Right ventricle myocardium inferior (tissue), 1 donor: Measurements from ENCODE around the gene POLK. TPM values are rescaled to one million over a fixed set of nuclear protein-coding genes. Genes with fewer than 3 reads are reported as not detected.
"Not testable (repeated sequence)": the region's sequence is repeated elsewhere in the genome, so short reads cannot be mapped to it uniquely, and the experiment has no call there.

ENCODE experiments used
- ATAC-seq: fragments of 200-7000 bp; cut with Tn5 transposase; one replicate; pipeline ENCODE4 v1.9.1; 2020; ENCODE audit warnings: mild to moderate bottlenecking, moderate library complexity
- DNase-seq: peaks from one replicate; pipeline ENCODE4 v3.0.0; 2021; ENCODE audit errors: missing footprints
- intact Hi-C: fragments of 100-400 bp; cut with DNase I; formaldehyde crosslinking; loops from one replicate; pipeline ENCODE4 v1.11.0; 2022
- long read RNA-seq: library from polyadenylated mRNA; unstranded; transcript quantifications from one replicate; pipeline ENCODE4 v2.0.0, GENCODE V29; 2021
- total RNA-seq: library from RNA; stranded (reverse); fragmentation: NEBNext Ultra II Directional; extraction: Animal tissue kit (Norgen Biotek cat#: 25700); gene quantifications from one replicate; pipeline ENCODE4 v1.2.1, GENCODE V29; 2021
- donor health status: DM: no; HTN: yes; CAD: no; lungs with severe emphysema.

POLK gene
- total RNA-seq = 20.1 TPM
- long read RNA-seq, full-length matches to known transcripts = 2 of 4 reads
- long read RNA-seq, partial matches to known transcripts = 1 of 4 reads
- long read RNA-seq, other reads (novel, unspliced or antisense) = 1 of 4 reads

- DNase-seq (peak; percentile 99), ATAC-seq (peak; percentile 99)
- intact Hi-C loops = loop anchor here (5.0 kb wide), 1 partner anchor 66 kb away; no protein-coding TSS in a partner anchor
Measured at GRCh38 chr5:75511435-75512382, at the start of gene POLK, which contains the start of gene CERT1. TSS of gene POLK (plus strand) at chr5:75511891. TSS of gene CERT1 (minus strand) at chr5:75511629. CDS start at chr5:75511207, 422 bp downstream.

GRCh38 chr5:75463726-75464125 lies 48.0 kb upstream of the POLK start:
- intact Hi-C loops = no loop called here
- DNase-seq (no peak), ATAC-seq (no peak)

DNA sequence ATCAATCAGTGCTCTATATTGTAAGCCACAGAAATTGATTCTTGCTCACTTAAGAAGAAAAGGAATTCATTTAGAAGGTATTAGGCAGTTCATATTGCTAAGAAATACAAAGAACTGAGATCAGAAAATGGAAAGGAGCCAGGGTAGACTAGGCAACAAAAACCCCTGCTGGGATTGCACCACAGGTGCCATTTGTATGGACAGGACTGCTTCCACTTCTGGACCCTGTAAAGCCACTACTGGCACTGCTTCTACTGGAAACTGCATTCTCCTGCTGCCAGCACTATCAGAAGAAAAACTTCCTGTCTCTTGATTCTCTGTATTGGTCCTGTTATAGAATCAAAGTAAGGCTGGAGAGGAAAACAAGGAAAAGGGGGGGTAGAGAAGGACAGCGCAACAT lies 46.2 kb upstream of the POLK start:
- ATAC-seq (no peak), DNase-seq (no peak)
- intact Hi-C loops = no loop called here

- DNase-seq = no peak
Measured at GRCh38 chr5:75466006-75466716, 45.5 kb upstream of the POLK start.

GRCh38 chr5:75468593-75468992 lies 43.1 kb upstream of the POLK start:
- DNase-seq (no peak), ATAC-seq (no peak)
- intact Hi-C loops = no loop called here

More at GRCh38 chr5:75466006-75466716, 45.5 kb upstream of the POLK start:
- no peak for ATAC-seq
- intact Hi-C loops = no loop called here

DNA sequence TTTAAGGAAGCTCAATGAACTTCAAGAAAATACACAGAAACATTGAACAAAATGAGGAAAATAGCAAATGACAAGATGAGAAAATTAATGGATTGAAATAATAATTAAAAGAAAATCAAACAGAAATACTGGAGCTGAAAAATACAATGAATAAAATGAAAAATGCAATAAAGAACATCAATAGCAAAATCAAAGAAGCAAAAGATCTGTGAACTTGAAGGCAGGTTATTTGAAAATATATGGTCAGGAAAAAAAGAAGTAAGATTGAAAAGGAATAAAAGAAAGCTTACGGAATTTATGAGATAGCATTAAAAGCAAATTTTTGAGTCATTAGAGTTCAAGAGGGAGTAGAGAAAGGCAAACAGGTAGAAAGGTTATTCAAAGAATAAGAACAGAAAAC lies 42.7 kb upstream of the POLK start:
- intact Hi-C loops = no loop called here
- ATAC-seq = no peak
- DNase-seq = no peak

GRCh38 chr5:75471193-75471592 lies 40.5 kb upstream of the POLK start:
- intact Hi-C loops = no loop called here
- no peak for DNase-seq
- no peak for ATAC-seq

DNA sequence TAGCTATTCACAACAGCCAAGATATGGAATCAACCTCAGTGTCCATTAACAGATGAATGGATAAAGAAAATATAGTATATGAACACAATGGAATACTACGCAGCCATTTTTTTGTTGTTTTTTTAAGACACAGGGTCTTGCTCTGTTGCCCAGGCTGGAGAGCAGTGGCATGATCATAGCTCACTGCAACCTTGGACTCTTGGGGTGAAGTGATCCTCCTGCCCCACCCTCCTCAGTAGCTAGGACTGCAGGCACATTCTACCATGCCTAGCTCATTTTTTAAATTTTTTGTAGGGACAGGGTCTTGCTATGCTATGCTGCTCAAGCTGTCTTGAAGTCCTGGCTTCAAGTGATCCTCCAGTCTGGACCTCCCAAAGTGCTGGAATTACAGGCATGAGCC lies 38.7 kb upstream of the POLK start:
- ATAC-seq (no peak), DNase-seq (no peak)
- intact Hi-C loops = no loop called here

DNA sequence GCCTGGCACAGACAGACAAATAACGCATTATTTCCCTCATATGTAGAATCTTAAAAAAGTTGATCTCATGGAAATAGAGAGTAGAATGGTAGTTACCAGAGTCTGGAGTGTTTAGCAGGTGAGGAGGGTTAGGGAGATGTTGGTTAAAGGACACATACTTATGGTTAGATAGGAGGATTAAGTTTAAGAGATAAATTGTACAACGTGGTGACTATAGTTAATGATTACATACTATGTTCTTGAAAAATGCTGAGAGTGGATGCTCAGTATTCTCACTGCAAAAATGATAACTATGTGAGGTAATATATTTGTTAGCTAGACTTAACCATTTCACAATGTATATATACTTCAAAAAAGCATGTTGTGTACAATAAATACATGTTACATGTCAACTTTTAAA lies 38.2 kb upstream of the POLK start:
- ATAC-seq (no peak), DNase-seq (no peak)
- intact Hi-C loops = no loop called here

GRCh38 chr5:75475364-75475763 lies 36.3 kb upstream of the POLK start:
- intact Hi-C loops = no loop called here
- ATAC-seq (no peak), DNase-seq (no peak)

- ATAC-seq (no peak), DNase-seq (no peak)
- intact Hi-C loops = no loop called here
Measured at GRCh38 chr5:75481024-75481423, 30.7 kb upstream of the POLK start.

- no peak for DNase-seq
- intact Hi-C loops = no loop called here
- peak; percentile 20 for ATAC-seq
Measured at GRCh38 chr5:75482482-75482881, 29.2 kb upstream of the POLK start.

DNA sequence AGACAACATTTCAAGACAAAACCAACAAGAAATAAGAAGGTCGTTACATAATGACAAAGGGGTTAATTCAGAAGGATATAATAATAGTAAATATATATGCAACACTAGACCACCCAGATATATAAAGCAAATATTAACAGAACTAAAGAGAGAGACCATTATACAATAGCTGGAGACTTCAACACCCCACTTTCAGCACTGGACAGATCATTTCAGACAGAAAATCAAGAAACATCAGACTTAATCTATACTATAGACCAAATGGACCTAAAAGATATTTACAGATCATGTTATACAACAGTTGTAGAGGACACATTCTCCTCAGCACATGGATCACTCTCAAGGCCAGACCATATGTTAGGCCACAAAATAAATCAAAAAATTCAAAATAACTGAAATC lies 27.1 kb upstream of the POLK start:
- DNase-seq (no peak), ATAC-seq (no peak)
- intact Hi-C loops = no loop called here

GRCh38 chr5:75489847-75490246 lies 21.8 kb upstream of the POLK start:
- intact Hi-C loops, DNase-seq, ATAC-seq: not testable (repeated sequence)

DNA sequence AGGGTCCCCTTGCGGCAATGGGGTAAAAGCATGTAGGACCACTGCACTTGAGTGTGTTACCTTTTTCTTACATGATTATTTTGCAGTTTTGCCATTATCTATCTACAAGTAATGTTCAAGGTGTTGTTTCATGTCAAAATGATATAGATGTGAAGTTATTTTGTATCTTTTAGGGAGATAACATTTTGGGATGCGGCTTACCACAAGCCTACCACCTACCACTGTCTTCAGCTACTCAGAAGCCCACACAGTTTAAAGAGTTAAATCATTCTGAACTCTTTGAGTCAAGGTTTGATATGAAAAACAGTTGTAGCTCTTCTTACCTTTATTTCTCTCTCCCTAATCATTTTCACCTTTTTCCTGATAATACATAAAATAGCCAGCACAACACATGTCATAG lies 20.1 kb upstream of the POLK start:
- intact Hi-C loops = no loop called here
- DNase-seq (no peak), ATAC-seq (no peak)

GRCh38 chr5:75496026-75496425 lies 15.7 kb upstream of the POLK start:
- DNase-seq (no peak), ATAC-seq (no peak)
- intact Hi-C loops = no loop called here

- ATAC-seq = no peak
- intact Hi-C loops = no loop called here
- peak; percentile 53 for DNase-seq
Measured at GRCh38 chr5:75498208-75498777, 13.4 kb upstream of the POLK start.

DNA sequence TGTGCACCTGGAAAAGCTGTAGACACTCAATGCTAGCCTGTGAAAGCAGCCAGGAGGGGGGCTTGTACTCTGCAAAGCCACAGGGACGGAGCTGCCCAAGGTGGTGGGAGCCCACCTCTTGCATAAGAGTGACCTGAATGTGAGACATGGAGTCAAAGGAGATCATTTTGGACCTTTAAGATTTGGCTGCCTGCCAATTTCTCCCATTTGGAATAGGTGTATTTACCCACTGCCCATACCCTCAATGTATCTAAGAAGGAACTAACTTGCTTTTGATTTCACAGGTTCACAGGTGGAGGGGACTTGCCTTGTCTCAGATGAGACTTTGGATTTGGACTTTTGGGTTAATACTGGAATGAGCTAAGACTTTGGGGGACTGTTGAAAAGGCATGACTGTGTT lies 12.8 kb upstream of the POLK start:
- ATAC-seq, intact Hi-C loops: not testable (repeated sequence)
- DNase-seq = peak; percentile 49

- DNase-seq, ATAC-seq: not testable (repeated sequence)
- intact Hi-C loops = loop anchor here (5.0 kb wide), 1 partner anchor 168 kb away; the partner anchor contains the start of gene HMGCR
Measured at GRCh38 chr5:75505112-75505511, 6.6 kb upstream of the POLK start.
